Measurements from ENCODE around the gene DENND6A.

DENND6A gene

DNA sequence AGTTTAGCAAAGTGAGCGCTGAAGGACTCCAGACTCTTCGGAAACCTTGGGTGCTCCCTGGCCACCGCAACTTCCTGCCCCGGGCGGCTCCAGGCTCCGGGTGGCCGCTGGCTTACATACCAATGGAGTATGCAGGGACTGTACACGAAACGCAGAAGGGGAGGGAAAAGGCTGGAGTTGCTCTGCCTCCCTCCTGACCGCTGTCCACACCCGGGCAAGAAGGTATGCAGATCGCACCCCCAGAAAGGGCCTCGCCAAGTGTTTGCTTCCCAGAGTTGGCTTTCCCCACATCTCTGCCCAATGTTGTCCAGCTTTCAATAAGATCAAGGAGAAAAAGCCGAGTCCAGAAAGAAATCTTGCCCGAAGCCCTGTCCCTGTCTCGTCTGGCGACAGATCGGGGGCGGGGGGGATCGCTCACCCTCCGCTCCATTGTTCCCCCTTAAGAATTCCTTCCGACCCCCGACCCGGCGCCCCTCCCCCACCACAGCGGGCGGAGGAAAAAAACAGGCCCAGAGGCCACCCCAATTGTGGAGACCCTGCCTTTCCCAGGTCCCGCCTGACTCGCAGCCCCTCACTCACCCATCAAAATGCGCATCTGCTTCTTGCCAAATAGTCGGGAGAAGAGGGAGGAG is 96.3 kb downstream of the DENND6A start (continued):
- no peak for TF ChIP-seq ZNF37A (tag by site-specific recombination; IDR thresholded peaks at IDR 0.05)
- peak; percentile 85 for TF ChIP-seq GLIS1 (tag by site-specific recombination; IDR thresholded peaks at IDR 0.05)
- TF ChIP-seq, protein P1, sequence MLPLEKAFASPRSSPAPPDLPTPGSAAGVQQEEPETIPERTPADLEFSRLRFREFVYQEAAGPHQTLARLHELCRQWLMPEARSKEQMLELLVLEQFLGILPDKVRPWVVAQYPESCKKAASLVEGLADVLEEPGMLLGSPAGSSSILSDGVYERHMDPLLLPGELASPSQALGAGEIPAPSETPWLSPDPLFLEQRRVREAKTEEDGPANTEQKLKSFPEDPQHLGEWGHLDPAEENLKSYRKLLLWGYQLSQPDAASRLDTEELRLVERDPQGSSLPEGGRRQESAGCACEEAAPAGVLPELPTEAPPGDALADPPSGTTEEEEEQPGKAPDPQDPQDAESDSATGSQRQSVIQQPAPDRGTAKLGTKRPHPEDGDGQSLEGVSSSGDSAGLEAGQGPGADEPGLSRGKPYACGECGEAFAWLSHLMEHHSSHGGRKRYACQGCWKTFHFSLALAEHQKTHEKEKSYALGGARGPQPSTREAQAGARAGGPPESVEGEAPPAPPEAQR (tag by site-specific recombination; IDR thresholded peaks at IDR 0.05), result no peak
- TF ChIP-seq ZNF157 (tag by site-specific recombination; IDR thresholded peaks at IDR 0.05), result no peak
- TF ChIP-seq ZNF830 (tag by site-specific recombination; IDR thresholded peaks at IDR 0.05; ENCODE audit: low read depth), result no peak
- TF ChIP-seq ZNF266 (tag by site-specific recombination; IDR thresholded peaks at IDR 0.05; ENCODE audit: low read depth), result no peak
- TF ChIP-seq ZNF600 (tag by site-specific recombination; IDR thresholded peaks at IDR 0.05), result peak; percentile 83
- TF ChIP-seq ZNF555 (tag by site-specific recombination; conservative IDR thresholded peaks at IDR 0.05), result no peak
- no peak for TF ChIP-seq PRDM1 (tag by site-specific recombination; IDR thresholded peaks at IDR 0.05)
- TF ChIP-seq ZNF645 (tag by site-specific recombination; IDR thresholded peaks at IDR 0.05), result no peak
- no peak for TF ChIP-seq ZNF837 (tag by site-specific recombination; IDR thresholded peaks at IDR 0.05)
- TF ChIP-seq, protein P2, sequence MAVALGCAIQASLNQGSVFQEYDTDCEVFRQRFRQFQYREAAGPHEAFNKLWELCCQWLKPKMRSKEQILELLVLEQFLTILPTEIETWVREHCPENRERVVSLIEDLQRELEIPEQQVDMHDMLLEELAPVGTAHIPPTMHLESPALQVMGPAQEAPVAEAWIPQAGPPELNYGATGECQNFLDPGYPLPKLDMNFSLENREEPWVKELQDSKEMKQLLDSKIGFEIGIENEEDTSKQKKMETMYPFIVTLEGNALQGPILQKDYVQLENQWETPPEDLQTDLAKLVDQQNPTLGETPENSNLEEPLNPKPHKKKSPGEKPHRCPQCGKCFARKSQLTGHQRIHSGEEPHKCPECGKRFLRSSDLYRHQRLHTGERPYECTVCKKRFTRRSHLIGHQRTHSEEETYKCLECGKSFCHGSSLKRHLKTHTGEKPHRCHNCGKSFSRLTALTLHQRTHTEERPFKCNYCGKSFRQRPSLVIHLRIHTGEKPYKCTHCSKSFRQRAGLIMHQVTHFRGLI (tag by site-specific recombination; IDR thresholded peaks at IDR 0.05), result no peak
- no peak for TF ChIP-seq SETDB1 (IDR thresholded peaks at IDR 0.05; ENCODE audit: insufficient read length, low read length)
- TF ChIP-seq, protein P3, sequence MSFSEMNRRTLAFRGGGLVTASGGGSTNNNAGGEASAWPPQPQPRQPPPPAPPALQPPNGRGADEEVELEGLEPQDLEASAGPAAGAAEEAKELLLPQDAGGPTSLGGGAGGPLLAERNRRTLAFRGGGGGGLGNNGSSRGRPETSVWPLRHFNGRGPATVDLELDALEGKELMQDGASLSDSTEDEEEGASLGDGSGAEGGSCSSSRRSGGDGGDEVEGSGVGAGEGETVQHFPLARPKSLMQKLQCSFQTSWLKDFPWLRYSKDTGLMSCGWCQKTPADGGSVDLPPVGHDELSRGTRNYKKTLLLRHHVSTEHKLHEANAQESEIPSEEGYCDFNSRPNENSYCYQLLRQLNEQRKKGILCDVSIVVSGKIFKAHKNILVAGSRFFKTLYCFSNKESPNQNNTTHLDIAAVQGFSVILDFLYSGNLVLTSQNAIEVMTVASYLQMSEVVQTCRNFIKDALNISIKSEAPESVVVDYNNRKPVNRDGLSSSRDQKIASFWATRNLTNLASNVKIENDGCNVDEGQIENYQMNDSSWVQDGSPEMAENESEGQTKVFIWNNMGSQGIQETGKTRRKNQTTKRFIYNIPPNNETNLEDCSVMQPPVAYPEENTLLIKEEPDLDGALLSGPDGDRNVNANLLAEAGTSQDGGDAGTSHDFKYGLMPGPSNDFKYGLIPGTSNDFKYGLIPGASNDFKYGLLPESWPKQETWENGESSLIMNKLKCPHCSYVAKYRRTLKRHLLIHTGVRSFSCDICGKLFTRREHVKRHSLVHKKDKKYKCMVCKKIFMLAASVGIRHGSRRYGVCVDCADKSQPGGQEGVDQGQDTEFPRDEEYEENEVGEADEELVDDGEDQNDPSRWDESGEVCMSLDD (tag by site-specific recombination; IDR thresholded peaks at IDR 0.05), result no peak; the same call in 1 of the 2 replicates
- peak; percentile 64 for TF ChIP-seq GLIS2 (tag by site-specific recombination; IDR thresholded peaks at IDR 0.05)
- TF ChIP-seq ZNF302 (tag by site-specific recombination; IDR thresholded peaks at IDR 0.05; ENCODE audit: low read depth), result no peak
- no peak for TF ChIP-seq YY2 (tag by site-specific recombination; IDR thresholded peaks at IDR 0.05)
- TF ChIP-seq MEIS1 (CRISPR knock-in tag; IDR thresholded peaks at IDR 0.05; ENCODE audit: borderline replicate concordance), result no peak
- no peak for TF ChIP-seq ZNF610 (tag by site-specific recombination; IDR thresholded peaks at IDR 0.05; ENCODE audit: borderline replicate concordance)
- TF ChIP-seq ZNF768 (tag by site-specific recombination; IDR thresholded peaks at IDR 0.05), result no peak
- TF ChIP-seq KLF9 (tag by site-specific recombination; IDR thresholded peaks at IDR 0.05; ENCODE audit: low read depth), result no peak
- TF ChIP-seq OVOL3 (tag by site-specific recombination; IDR thresholded peaks at IDR 0.05), result no peak
- no peak for TF ChIP-seq ZNF121 (tag by site-specific recombination; IDR thresholded peaks at IDR 0.05)
- TF ChIP-seq ZNF791 (tag by site-specific recombination; IDR thresholded peaks at IDR 0.05), result no peak
- TF ChIP-seq ZNF639 (tag by site-specific recombination; IDR thresholded peaks at IDR 0.05), result 0 out of 2 replicates have a peak, but pooled peaks have one; percentile 13
- TF ChIP-seq ZNF221 (tag by site-specific recombination; IDR thresholded peaks at IDR 0.05; ENCODE audit: borderline replicate concordance), result no peak
- no peak for TF ChIP-seq ZNF211 (tag by site-specific recombination; IDR thresholded peaks at IDR 0.05; ENCODE audit: low read depth)
- TF ChIP-seq ZNF654 (tag by site-specific recombination; IDR thresholded peaks at IDR 0.05; ENCODE audit: low read depth), result no peak
- no peak for TF ChIP-seq PRDM6 (tag by site-specific recombination; IDR thresholded peaks at IDR 0.05)
